ENCODE data around the gene C2orf78.
A peak's percentile ranks its signal among the peaks of the same experiment; 100 is the strongest.

C2orf78 gene

GRCh38 chr2:73851274-73851673 is 67.3 kb downstream of the C2orf78 start:
- no peak overlapping the region for H3K4me3 ChIP-seq (replicated peaks; ENCODE audit: low read depth, low read length)
- TF ChIP-seq, protein P1, sequence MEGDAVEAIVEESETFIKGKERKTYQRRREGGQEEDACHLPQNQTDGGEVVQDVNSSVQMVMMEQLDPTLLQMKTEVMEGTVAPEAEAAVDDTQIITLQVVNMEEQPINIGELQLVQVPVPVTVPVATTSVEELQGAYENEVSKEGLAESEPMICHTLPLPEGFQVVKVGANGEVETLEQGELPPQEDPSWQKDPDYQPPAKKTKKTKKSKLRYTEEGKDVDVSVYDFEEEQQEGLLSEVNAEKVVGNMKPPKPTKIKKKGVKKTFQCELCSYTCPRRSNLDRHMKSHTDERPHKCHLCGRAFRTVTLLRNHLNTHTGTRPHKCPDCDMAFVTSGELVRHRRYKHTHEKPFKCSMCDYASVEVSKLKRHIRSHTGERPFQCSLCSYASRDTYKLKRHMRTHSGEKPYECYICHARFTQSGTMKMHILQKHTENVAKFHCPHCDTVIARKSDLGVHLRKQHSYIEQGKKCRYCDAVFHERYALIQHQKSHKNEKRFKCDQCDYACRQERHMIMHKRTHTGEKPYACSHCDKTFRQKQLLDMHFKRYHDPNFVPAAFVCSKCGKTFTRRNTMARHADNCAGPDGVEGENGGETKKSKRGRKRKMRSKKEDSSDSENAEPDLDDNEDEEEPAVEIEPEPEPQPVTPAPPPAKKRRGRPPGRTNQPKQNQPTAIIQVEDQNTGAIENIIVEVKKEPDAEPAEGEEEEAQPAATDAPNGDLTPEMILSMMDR (IDR thresholded peaks at IDR 0.05; ENCODE audit: low read length, missing control alignments): peak; percentile 20
- peak; percentile 3 for DNase-seq (ENCODE audit: low read depth)

DNA sequence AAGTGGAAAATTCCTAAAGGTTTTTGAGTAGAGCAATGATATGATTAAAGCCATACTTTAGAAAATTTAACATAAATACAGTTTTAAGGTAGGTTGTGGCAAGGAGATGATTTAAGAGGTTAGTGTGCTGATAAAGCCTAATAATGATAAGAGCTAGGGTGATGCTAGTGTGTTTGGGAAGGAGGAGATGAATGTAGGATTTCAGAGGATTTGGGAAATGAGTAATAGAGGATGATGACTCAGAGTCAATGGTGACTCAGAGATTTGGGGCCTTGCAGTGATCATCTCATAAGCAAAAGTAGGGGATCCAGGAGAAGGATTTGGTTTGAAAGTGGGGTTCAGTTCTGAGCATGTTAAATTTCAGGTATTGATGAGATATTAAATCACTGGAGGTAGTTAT is 68.0 kb downstream of the C2orf78 start:
- peak; percentile 67 for DNase-seq (ENCODE audit: low read depth)
- no peak overlapping the region for H3K4me3 ChIP-seq (replicated peaks; ENCODE audit: low read depth, low read length)
- TF ChIP-seq, protein P1 (IDR thresholded peaks at IDR 0.05; ENCODE audit: low read length, missing control alignments): no peak

- DNase-seq (ENCODE audit: low read depth): no peak
- TF ChIP-seq, protein P1 (IDR thresholded peaks at IDR 0.05; ENCODE audit: low read length, missing control alignments): no peak
- H3K4me3 ChIP-seq (replicated peaks; ENCODE audit: low read depth, low read length): no peak overlapping the region
Measured at GRCh38 chr2:73855526-73855925, 71.5 kb downstream of the C2orf78 start.

DNA sequence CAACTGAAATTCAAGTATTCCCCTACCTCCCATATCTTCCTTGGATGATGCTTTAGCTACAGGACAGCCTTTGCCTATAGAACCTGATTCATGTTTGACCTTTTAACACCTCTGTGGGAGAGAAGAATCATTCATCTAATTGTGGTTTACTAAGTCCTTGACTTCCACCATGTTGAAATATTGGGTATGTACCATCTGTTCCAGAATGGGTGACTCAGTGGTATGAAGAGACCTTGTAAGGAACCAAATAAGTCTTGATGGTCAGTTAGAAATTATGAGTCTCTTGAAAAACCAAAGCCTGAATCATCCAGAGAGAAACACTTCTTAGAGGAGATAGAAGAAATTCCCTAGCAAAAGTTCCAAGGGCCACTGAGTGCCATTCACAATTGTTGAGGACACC is 72.2 kb downstream of the C2orf78 start:
- H3K4me3 ChIP-seq (replicated peaks; ENCODE audit: low read depth, low read length): no peak overlapping the region
- DNase-seq (ENCODE audit: low read depth): peak; percentile 51
- TF ChIP-seq, protein P1 (IDR thresholded peaks at IDR 0.05; ENCODE audit: low read length, missing control alignments): no peak

DNA sequence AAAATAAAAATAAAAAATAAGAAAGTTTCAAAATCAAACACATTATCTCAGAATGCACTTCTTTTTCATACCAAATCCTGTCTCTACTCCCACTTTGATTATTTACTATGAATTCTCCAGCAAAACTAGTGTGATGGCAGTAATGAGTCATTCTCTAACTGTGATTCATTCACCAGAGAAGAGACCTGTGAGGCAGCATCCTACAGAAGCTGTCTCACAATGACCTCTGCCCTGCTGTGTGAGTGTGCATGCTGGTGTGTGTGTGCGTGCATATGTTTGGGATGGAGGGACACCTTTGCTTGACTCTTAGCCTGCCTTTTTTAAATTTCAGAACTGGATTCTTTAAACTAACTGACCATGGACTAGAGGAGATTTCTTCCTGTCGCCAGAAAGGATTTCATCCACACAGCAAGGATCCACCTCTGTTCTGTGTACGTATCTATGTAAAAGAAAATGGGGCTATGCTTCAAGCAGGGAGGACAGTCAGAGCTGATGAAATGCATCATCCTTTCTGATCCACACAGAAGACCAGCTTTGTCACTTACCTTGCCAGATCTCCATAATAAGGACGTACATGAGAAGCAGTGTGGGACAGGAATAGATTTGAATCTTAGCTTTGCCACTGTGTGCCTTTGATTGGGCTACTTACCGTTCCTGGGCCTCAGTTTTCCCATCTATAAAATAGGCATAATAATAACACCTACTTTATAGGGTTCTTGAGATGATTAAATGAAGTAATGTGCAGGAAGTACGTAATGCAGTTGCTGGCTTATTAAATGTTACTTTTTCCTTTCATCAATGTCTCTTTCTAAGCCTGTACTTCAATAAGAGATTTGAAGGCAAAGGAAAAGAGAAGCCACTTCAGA is 76.0 kb downstream of the C2orf78 start:
- H3K4me3 ChIP-seq (replicated peaks; ENCODE audit: low read depth, low read length): no peak overlapping the region
- TF ChIP-seq, protein P1 (IDR thresholded peaks at IDR 0.05; ENCODE audit: low read length, missing control alignments): no peak
- DNase-seq (ENCODE audit: low read depth): peak; percentile 72

DNA sequence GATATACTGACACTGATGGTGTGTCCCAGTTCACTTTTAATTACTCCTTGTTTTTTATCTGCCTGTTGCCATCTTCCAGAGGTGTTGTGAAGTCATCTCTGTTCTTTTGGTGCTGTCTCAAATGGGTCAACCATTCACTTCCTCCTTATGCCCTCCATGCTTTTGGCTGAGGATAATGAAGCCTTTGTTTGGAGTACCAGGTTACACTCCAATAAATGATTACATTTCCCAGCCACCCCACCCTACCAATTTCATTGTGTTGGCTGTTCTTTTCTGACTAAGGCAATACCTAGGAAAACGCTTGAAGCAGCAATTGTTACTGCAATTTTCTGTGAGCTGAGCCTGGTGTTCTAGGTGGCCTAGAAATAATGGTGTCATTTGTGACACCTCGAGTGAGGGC is 79.0 kb downstream of the C2orf78 start:
- DNase-seq (ENCODE audit: low read depth): no peak
- TF ChIP-seq, protein P1 (IDR thresholded peaks at IDR 0.05; ENCODE audit: low read length, missing control alignments): no peak
- H3K4me3 ChIP-seq (replicated peaks; ENCODE audit: low read depth, low read length): no peak overlapping the region
